ENCODE results near the gene WASHC2A. TPM values are rescaled to one million over a fixed set of nuclear protein-coding genes. Genes with fewer than 3 reads are reported as not detected.
"Not testable (repeated sequence)": the region's sequence is repeated elsewhere in the genome, so short reads cannot be mapped to it uniquely, and the experiment has no call there.

Gene WASHC2A
- total RNA-seq, 4 donors from 2014 or later = 33.0 to 43.0 (median 34.3) TPM

DNA sequence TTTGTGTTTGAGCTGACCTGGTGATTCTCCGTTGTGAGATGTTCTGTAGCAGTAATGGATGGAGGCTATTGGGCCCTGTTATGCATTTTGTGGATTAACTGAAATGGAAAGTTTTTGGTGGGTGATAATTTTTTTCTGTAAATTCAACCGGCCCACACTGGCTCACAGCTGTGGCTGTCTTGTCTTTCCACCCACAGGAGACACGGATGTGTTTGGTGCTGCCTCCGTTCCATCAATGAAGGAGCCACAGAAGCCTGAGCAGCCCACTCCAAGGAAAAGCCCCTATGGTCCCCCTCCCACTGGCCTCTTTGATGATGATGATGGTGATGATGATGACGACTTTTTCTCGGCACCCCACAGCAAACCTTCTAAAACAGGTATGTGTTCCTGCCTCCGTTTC is 27.6 kb downstream of the WASHC2A start:
- WGBS = 87% methylated on average over 7 of the region's 7 CpGs
- H3K27me3 ChIP-seq; intact Hi-C loops (cut with DNase I); H3K4me1 ChIP-seq; DNase-seq (ENCODE audit: extremely low spot score); H3K4me3 ChIP-seq; H3K9me3 ChIP-seq; H3K27ac ChIP-seq (replicated peaks in 1 of 4): not testable (repeated sequence)
- peaks cover 0 to 43% (median 13%) of the 10 kb centered on the region in 4 donors for H3K36me3 ChIP-seq

DNA sequence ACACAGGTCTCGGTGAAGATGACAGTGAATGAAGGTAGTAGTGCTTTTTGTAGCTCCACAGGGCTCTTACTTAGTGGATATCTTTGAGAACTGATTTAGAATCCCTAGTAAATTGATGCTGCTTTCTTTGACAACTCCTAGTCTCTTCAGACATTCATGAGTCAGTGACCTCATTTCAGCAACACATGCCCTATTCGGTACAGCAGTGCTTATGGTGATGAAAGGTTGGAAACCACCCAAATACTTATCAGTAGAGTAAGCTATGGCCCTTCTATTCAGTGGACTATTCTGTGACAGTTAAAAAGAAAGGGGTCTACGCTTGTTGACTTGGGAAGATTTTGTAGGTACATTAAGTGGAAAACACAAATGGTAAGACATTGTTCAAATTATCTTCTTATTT is 29.0 kb downstream of the WASHC2A start:
- H3K4me1 ChIP-seq; H3K4me3 ChIP-seq; H3K9me3 ChIP-seq; H3K27ac ChIP-seq (replicated peaks in 1 of 4); DNase-seq (ENCODE audit: extremely low spot score); H3K27me3 ChIP-seq; intact Hi-C loops (cut with DNase I): not testable (repeated sequence)
- peaks cover 5 to 50% (median 21%) of the 10 kb centered on the region in 4 donors for H3K36me3 ChIP-seq
- no CpG with 5 or more reads among the region's 3 CpGs for WGBS

- H3K9me3 ChIP-seq; H3K4me1 ChIP-seq; intact Hi-C loops (cut with DNase I); DNase-seq (ENCODE audit: extremely low spot score); H3K27me3 ChIP-seq; H3K4me3 ChIP-seq; H3K27ac ChIP-seq (replicated peaks in 1 of 4): not testable (repeated sequence)
- peaks cover 10 to 56% (median 22%) of the 10 kb centered on the region in 4 donors for H3K36me3 ChIP-seq
- WGBS = 73% methylated on average over 2 of the region's 3 CpGs
Observed at GRCh38 chr10:50098645-50099044, 30.9 kb downstream of the WASHC2A start.

DNA sequence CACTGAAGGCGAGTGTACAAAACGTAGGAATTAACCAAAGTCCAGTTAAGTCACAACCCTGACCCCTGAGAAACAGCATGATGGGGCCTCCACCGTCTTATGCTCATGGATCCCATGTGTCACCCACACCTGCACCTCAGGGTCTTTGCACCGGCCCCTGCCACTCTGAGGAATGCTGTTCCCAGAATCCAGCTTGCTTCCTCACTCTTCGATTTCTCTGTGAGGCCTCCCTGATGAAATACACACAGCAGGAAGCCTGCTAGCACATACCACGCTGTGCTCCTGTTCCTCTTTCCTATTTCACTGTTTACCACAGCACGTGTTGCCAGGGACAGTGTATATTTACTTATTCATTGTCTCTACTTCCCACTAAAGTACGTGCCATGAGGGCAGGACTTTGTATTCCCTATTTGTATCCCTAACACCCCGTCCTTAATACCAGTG is 33.4 kb downstream of the WASHC2A start:
- peaks cover 10 to 58% (median 25%) of the 10 kb centered on the region in 4 donors for H3K36me3 ChIP-seq
- 86% methylated on average over 9 of the region's 9 CpGs for WGBS
- H3K4me3 ChIP-seq; H3K9me3 ChIP-seq; intact Hi-C loops (cut with DNase I); H3K4me1 ChIP-seq; DNase-seq (ENCODE audit: extremely low spot score); H3K27me3 ChIP-seq; H3K27ac ChIP-seq (replicated peaks in 1 of 4): not testable (repeated sequence)

- 100% methylated on average over 2 of the region's 3 CpGs for WGBS
- H3K27ac ChIP-seq (replicated peaks in 1 of 4); H3K27me3 ChIP-seq; H3K9me3 ChIP-seq; H3K4me3 ChIP-seq; DNase-seq (ENCODE audit: extremely low spot score); intact Hi-C loops (cut with DNase I); H3K4me1 ChIP-seq: not testable (repeated sequence)
- peaks cover 10 to 61% (median 25%) of the 10 kb centered on the region in 4 donors for H3K36me3 ChIP-seq
Observed at GRCh38 chr10:50101747-50102146, 34.0 kb downstream of the WASHC2A start.

DNA sequence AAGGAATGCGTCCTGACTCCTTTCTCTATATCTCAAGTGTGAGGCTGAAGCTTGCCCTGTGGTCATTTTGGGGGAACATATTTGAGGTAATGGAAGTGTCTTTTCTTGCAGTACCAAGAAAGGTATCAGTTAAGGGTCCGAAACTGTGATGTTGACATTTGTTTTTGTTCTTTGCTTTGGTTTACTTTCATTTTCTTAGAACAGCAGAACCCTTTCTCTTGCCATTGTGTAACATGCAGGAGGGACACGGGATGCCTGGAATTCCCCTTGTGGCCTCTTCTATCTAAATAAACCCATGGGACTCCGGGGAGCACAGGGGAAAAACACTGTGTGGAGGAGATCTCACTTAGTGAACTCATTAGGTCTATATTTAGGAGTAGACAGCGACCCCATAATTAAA is 34.5 kb downstream of the WASHC2A start:
- intact Hi-C loops (cut with DNase I); DNase-seq (ENCODE audit: extremely low spot score); H3K27me3 ChIP-seq; H3K27ac ChIP-seq (replicated peaks in 1 of 4); H3K9me3 ChIP-seq; H3K4me1 ChIP-seq; H3K4me3 ChIP-seq: not testable (repeated sequence)
- peaks cover 10 to 57% (median 25%) of the 10 kb centered on the region in 4 donors for H3K36me3 ChIP-seq
- WGBS = 69% methylated on average over 5 of the region's 5 CpGs

DNA sequence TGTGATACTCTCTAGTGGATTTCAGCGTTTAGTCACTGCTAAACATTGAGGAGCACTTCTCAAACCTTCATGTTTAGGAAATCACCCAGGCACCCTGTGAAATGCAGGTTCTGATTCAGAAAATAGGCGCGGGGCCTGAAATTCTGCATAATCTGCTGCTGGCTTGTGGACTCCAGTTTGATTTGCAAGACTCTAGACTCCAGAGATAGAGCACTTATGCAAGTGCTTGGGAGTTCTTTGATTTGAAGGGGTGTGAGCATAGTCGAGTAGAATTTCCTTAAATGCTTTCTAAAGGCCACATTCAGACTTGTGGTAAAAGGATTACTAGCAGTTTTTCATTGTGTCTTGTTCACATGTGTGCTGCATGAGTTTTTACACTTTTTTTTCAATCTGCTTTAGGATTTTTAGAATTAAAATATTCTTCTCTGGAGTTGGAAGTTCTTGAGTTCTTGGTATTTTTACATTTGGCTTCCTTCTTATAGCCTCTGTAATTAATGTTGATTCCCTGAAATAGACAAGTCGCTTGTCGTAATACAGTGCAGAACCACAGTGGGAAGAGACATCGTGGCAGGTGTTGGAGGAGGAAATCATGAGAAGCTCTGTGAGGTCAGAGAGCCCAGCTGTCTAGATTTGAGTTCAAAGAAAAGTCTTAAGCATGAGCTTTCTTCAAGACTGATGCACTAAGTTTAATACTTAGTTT is 41.4 kb downstream of the WASHC2A start:
- 92% methylated on average over 7 of the region's 7 CpGs for WGBS
- H3K9me3 ChIP-seq; intact Hi-C loops (cut with DNase I); H3K4me1 ChIP-seq; DNase-seq (ENCODE audit: extremely low spot score); H3K27ac ChIP-seq (replicated peaks in 1 of 4); H3K4me3 ChIP-seq; H3K27me3 ChIP-seq: not testable (repeated sequence)
- H3K36me3 ChIP-seq = peaks cover 7 to 35% (median 11%) of the 10 kb centered on the region in 4 donors

DNA sequence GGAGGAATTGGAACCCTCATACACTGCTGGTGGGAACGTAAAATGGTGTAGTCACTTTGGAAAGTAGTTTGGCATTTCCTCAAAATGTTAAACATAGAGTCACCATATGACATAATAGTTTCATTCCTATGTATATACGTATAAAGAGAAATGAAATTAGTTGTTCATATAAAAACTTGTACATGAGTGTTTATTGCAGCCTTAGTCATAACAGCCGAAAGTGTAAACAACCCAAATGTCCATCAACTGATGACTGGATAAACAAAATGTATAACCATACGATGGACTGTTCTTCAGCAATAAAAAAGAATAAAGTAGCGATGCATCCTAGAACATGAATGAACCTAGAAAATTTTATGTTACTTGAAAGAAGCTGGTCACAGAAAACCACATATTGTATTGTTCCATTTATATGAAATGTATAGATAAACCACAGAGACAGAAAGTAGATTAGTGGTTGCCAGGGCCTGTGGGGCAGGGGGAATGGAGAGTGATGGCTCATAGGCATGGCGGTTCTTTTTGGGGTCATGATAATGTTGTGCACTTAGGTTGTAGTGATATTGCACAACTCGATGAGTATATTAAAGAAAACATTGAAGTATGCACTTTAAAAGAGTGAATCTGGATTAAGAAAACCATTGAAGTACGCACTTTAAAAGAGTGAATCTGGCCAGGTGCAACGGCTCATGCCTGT is 44.8 kb downstream of the WASHC2A start:
- H3K4me3 ChIP-seq; intact Hi-C loops (cut with DNase I); H3K27ac ChIP-seq (replicated peaks in 1 of 4); H3K9me3 ChIP-seq; H3K4me1 ChIP-seq; DNase-seq (ENCODE audit: extremely low spot score); H3K27me3 ChIP-seq: not testable (repeated sequence)
- 97% methylated on average over 8 of the region's 9 CpGs for WGBS
- H3K36me3 ChIP-seq = peaks cover 7 to 38% (median 11%) of the 10 kb centered on the region in 4 donors

DNA sequence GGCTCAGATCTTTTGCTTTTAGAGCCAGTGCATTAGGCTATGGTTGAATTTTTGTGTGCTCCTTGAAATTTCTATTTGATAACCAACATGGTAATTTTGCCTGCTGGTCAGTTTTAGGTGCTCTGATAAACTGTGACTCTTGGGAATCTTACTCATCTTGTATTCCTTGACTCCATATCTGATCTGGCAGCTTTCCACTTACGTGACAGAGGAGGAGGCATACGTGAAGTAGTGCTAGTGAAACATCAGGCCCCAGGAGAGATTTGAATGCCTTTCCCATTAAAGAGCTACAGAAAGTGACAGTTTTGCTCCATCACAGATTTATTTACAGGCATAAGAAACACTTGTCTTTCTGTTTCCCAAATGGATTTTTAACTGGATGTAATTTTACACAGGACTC is 59.0 kb downstream of the WASHC2A start:
- H3K4me3 ChIP-seq; H3K27me3 ChIP-seq; intact Hi-C loops (cut with DNase I); DNase-seq (ENCODE audit: extremely low spot score); H3K9me3 ChIP-seq; H3K27ac ChIP-seq (replicated peaks in 1 of 4); H3K4me1 ChIP-seq: not testable (repeated sequence)
- H3K36me3 ChIP-seq = peaks cover 14 to 69% (median 28%) of the 10 kb centered on the region in 4 donors
- no CpG with 5 or more reads among the region's 2 CpGs for WGBS

GRCh38 chr10:50127770-50128292 is 60.1 kb downstream of the WASHC2A start:
- H3K4me1 ChIP-seq; intact Hi-C loops (cut with DNase I); H3K9me3 ChIP-seq; DNase-seq (ENCODE audit: extremely low spot score); H3K27me3 ChIP-seq; H3K4me3 ChIP-seq; H3K27ac ChIP-seq (replicated peaks in 1 of 4): not testable (repeated sequence)
- 61% methylated on average over 2 of the region's 5 CpGs for WGBS
- peaks cover 14 to 80% (median 39%) of the 10 kb centered on the region in 4 donors for H3K36me3 ChIP-seq

DNA sequence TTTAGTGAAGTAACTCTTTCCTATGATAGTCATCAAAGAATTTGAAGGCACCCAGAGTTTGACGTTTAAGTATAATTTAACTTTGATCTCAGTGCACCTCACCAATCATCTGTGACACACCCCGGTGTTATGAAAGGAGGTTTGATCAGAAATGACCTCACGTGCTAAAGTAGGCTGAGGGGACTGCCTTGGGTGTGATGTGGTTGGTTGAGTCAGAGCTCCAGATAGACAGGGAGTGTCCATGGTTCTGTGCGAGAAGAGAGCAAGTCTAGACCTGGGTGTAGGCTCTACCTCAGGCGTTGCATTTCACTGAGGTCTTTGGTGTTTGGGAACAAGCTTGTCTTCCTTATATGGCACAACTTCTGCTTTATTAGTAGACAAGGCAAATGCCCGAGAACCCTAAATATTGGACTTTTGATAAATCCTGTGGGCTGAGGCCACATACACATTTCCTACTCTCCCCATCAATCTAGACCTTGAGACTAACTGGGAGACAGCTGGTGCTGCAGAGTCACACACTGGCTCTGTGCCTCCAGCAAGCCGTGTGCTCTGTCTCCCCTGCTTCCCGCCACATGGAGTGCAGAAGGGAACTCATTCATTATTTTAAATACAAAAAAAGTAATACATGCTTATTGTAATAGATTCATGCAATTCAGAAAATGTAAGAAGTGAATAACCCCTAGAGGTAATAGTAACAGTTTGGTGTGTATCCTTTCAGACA is 63.7 kb downstream of the WASHC2A start:
- H3K4me3 ChIP-seq; H3K4me1 ChIP-seq; DNase-seq (ENCODE audit: extremely low spot score); intact Hi-C loops (cut with DNase I); H3K27ac ChIP-seq (replicated peaks in 1 of 4); H3K9me3 ChIP-seq; H3K27me3 ChIP-seq: not testable (repeated sequence)
- H3K36me3 ChIP-seq = peaks cover 7 to 73% (median 39%) of the 10 kb centered on the region in 4 donors
- 75% methylated on average over 4 of the region's 8 CpGs for WGBS

GRCh38 chr10:50132322-50132721 is 64.6 kb downstream of the WASHC2A start:
- WGBS = 94% methylated on average over 6 of the region's 6 CpGs
- intact Hi-C loops (cut with DNase I) = not testable (repeated sequence)
- H3K36me3 ChIP-seq = peaks cover 7 to 64% (median 37%) of the 10 kb centered on the region in 4 donors

More at GRCh38 chr10:50132322-50132721, 64.6 kb downstream of the WASHC2A start:
- not testable (repeated sequence) for H3K4me3 ChIP-seq; DNase-seq (ENCODE audit: extremely low spot score); H3K27me3 ChIP-seq; H3K27ac ChIP-seq (replicated peaks in 1 of 4); H3K4me1 ChIP-seq; H3K9me3 ChIP-seq

All from esophagus muscularis mucosa (tissue), 4 donors.